ENCODE data around the gene TCEAL2.

GRCh38 chrX:102077426-102077825 lies 48.1 kb upstream of the TCEAL2 start:
- TF ChIP-seq, protein P1, sequence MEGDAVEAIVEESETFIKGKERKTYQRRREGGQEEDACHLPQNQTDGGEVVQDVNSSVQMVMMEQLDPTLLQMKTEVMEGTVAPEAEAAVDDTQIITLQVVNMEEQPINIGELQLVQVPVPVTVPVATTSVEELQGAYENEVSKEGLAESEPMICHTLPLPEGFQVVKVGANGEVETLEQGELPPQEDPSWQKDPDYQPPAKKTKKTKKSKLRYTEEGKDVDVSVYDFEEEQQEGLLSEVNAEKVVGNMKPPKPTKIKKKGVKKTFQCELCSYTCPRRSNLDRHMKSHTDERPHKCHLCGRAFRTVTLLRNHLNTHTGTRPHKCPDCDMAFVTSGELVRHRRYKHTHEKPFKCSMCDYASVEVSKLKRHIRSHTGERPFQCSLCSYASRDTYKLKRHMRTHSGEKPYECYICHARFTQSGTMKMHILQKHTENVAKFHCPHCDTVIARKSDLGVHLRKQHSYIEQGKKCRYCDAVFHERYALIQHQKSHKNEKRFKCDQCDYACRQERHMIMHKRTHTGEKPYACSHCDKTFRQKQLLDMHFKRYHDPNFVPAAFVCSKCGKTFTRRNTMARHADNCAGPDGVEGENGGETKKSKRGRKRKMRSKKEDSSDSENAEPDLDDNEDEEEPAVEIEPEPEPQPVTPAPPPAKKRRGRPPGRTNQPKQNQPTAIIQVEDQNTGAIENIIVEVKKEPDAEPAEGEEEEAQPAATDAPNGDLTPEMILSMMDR (IDR thresholded peaks at IDR 0.05) = no peak
- no peak for TF ChIP-seq EZH2 (IDR thresholded peaks at IDR 0.05)
